Fibroblast of skin of back (primary cell): ENCODE data around the gene TMC1.
"Not testable (repeated sequence)": the region's sequence is repeated elsewhere in the genome, so short reads cannot be mapped to it uniquely, and the experiment has no call there.

Experiments
- DNase-seq: peaks from one replicate; pipeline ENCODE4 v3.0.0-alpha.2; 2013

The TMC1 gene

DNA sequence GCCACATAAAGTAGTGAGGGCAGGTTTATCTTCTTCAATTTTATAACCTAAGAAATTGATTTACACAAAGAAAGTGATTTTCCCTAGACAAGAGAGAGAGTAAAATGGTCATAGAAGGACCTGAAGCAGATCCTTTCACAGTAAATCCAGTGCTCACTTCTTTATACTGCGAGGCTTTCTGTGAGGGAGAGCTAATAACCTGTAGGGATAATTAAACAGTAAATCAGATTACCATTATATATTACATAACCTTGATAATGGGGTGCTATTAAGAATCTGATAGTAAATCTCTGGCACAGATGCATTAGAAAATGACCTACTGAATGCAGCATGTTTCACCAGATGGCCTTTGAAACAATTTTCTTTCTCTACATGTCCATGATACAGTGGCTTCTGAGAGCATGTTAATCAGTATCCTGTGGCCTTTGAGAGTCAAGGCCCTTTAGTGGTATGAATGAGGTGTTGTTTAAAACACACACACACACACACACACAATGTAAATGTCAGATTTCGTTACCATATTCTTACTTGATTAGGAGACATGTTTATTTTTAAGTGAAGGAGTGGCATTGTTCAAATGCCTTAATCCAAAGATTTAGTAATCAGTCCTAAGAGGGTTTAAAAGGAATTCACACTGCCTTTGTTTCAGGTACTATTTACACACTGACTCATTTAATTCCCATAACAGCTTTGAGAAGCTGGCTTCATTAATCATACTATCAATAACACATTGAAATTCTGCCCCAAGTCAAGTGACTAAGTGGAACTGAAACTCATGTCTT lies 306.7 kb downstream of the TMC1 start:
- DNase-seq = peak; percentile 52

DNA sequence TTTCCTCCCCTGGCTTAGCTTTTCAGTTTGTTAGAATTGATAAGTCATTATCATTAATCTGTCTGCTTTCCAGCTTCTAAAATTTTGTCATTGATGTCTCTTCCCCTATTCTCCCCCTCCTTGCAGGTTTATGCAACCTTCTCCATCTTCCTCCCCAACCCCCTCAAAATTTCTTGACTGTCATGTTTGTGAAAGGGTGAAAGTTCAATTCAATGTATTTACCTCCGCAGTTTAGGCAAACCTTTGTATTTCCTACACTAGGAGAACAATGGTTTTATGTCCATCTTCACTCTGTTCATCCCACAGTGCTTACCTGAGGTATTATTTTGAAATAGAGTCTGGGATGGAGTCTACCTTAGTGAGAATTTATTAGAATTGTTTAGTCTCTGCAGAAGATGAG lies 313.6 kb downstream of the TMC1 start:
- DNase-seq = no peak

DNA sequence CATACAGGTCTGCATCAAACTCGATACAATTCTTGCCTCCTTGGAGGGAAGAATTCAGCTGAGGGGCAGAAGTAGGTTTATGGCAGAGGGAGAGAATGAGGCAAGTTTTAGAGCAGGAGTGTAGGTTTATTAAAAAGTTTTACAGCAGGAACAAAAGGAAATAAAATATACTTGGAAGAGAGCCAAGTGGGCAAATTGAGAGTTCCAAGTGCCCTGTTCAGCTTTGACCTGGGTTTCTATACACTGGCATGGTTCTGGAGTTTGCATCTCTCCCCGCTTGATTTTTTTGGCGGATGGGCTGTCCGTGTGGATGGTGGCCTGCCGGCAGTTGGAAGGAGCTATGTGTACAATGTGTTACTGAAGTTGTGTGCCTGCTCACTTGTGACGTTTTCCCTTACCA lies 315.4 kb downstream of the TMC1 start:
- DNase-seq = no peak

DNA sequence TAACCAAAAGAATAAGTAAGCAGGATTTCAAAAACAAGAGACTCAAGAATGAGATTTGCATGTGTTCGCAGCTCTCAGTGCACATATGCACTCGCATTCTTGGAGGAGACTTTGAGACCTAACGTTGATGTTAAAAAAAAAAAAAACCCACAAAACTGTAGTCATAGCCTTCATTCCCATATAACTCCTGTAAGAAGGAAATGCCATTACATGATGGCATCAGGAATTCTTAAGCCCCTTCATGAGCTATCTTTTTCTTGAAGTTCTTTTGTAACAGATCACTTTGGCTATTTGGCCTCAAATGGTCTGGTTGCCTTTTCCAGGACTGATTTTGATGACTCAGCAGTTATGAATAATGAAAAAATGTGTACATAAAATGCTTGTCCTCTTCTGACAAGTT lies 317.7 kb downstream of the TMC1 start:
- DNase-seq = peak; percentile 94

DNA sequence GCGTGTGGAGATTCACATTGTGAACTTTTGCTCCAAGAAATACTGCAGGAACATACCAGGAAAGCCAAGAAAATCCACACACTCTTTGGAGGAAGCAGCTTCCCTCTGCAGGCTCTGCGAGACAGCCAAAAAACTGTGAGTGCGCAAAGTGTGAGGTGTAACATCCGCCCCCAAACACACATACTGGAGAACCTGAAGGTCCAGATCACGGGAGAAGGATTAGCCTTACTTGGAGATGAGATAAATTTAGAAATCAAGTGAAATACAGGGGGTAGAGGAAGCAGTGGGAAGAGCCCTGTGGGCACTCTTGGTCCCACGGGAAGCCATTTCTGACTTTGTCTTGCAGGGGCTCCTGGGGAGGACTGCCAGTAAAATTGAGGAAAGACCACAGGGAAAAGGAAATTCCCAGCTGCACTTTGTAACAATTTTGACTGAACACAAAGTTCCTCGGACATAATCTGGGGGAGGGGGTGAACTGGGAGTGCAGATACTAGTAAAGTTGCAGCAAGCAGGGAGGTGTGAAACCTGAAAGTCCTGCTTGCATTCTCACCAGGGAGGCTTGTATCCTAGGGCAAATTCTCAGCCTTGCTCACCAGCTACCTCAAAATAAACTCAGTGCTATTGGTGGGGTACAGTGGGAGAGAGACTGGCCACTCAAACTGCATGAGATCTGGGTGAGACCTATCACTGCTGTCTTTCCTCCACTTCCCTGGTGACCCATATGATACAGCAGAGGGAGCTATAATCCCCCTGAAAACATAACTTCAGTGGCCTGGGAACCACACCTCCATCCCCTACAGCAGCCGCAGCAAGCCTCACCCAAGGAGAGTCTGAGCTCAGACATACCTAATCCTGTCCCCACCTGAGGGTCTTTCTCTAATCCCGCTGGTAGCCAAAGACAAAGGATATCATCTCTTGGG lies 322.4 kb downstream of the TMC1 start:
- DNase-seq = no peak

DNA sequence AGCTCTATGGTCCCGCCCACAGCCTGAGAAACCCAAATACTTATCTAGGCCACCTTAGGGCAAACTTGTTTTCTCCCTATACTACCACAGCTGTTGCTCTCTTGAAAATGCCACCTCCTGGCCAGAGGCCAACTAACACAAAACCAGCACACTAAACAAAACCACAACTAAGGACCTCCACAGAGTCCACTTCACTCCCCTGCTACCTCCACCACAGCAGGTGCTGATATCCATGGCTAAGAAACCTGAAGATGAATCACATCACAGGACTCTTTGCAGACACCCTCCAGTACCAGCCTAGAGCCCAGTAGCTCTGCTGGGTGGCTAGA lies 323.0 kb downstream of the TMC1 start:
- no peak for DNase-seq

DNA sequence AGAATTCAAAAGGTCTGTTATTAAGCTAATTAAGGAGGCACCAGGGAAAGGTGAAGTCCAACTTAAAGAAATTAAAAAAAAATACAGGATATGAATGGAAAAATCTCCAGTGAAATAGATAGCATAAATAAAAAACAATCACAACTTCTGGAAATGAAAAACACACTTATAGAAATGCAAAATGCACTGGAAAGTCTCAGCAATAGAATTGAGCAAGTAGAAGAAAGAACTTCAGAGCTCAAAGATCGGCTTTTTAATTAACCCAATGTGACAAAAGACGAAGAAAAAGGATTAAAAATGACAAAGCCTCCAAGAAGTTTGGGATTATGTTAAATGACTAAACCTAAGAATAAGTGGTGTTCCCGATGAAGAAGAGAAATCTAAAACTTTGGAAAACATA lies 323.6 kb downstream of the TMC1 start:
- not testable (repeated sequence) for DNase-seq

DNA sequence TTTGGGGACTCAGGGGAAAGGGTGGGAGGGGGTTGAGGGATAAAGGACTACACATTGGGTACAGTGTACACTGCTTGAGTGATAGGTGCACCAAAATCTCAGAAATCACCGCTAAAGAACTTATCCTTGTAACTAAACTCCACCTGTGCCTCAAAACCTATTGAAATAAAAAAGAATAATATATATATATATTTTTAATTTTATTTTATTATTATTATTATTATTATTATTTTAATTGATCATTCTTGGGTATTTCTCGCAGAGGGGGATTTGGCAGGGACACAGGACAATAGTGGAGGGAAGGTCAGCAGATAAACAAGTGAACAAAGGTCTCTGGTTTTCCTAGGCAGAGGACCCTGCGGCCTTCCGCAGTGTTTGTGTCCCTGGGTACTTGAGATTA lies 328.8 kb downstream of the TMC1 start:
- not testable (repeated sequence) for DNase-seq

DNA sequence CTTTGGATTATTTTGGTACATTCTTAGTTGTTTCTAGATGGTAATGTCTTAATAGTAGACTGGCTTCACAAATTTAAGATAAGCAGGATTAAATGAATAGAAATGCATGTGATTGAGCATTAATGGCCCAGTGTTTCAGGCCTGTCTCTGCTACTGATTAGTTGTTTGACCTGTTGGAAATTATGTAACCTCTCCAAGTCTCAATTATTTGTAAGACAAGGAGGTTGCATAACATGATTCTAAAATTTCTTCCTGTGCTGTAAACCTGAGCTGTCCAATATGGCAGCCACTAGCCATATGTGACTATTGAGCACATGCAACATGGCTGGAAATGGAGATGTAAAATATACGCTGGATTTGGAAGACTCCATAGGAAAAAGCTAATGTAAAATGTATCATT lies 333.9 kb downstream of the TMC1 start:
- DNase-seq = no peak

DNA sequence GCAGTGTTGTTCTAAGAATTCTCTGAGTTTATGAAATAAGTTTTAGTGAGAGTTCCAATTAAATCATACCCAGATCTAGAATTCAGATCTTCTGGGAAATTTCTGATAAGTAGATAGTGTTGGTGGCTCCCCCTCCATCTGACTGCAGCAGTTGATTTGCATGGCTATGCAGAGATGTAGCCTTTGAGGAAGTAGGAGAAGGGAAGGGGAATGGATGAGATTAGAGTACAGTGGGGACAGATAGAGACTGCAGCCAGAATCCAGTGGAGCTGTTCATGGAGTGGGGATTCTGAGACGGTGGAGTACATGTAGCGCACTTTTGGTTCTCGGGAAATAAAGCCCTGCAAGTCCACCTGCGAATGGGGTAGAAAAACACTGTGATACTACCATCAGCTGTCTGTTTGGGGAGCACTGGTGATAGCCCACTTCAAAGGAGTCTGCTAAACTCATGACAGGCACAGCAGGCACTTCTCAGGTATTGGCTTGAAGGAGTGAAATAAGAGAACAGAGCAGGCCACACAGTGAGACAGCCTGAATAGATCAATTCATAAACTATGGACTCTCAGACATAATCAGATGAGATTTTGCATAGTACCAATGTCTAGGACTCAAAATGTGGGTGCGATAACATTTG lies 334.6 kb downstream of the TMC1 start:
- no peak for DNase-seq

DNA sequence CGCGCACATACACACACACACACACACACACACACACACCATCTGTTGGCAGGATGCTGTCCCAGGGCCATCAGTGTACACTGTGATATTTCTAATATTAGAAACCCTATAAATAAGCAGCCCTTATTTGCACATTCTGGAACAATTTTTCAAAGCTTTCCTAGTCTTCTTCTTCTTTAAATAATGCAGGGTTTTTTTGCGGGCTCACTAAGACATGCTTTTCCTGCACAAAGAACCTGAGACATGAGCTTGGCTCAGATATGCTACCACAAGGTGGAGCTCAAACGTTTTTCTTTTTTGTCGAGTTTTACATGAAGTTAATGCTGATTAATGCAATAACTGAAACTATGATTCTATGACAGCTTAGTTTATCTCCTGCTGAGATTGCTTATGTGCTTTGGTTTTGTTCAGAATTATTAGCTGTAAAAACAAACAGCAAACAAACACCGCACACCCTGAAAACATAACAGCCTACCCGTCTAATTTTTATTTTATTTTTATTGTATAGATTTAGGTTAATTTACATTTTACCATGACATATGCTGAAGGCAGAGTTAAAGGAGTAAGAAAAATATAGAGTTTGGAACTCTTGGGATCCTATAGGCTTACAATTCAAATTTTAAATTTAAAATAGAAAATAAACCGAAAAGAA lies 335.7 kb downstream of the TMC1 start:
- DNase-seq = peak; percentile 70

DNA sequence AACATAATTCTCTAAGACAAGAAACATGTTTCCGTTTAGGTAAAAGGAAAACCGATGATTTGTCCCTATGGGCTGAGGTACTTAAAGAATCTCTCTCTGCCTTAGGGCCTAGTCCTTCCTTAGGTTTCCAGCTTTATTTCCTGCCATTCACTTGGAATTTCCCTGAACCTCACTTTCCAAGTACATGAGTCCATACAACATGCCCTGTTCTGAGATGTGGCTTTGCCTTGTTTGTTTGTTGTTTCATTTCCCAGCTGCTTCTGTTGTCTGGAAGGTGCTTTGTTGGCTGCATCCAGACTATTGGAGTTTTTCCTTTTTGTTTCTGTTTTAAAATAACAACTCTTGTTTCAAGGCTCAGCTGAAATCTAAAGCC lies 336.2 kb downstream of the TMC1 start:
- DNase-seq = no peak

DNA sequence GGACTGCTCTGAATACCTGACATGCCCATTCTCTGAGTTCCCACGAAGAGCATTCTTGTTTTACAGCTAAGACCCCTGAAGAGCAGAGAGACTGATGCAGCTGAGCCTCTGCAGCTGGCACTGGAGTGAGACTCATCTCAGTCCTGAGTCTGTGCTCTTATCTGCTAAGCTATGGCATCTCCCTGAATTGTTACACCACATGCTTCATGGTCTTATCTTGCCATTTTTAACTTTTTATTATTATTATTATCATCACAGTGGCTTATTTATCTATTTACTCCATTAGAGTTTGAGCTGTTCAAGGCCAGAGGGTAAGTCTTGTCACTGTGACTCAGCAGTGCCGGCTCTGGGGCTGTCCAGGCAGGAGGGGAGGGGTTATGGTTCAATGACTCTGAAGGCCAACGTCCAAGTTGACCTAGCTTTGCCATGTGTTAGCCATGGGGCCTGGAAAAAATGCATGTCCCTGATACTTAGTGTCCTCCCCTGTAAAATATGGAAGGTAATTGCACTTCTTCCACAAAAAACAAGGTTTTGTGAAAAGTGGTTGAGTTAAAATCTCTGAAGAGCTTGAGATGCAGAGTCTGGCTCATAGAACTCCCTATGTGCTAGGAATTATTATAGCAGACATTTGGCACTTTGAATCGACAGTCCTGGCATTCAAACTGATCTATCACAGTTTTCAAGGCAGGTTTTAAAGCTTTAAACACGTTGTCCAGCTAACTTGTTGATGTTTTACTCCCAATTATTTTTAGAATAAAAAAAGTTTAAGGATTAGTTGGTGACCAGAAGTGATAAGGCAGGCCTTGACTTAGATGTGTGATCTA lies 336.9 kb downstream of the TMC1 start:
- DNase-seq = peak; percentile 20

DNA sequence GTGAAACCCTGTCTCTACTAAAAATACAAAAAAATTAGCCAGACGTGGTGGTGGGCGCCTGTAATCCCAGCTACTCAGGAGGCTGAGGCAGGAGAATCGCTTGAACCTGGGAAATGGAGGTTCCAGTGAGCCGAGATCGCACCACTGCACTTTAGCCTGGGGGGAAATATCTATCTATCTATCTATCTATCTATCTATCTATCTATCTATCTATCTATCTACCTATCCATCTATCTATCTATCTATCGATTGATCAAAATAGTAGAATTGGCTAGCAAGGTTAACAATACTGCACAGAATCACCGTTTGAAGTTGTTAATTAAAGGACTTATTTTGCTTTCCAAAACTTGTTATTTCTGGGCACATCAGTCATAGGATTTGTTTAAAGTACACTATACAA lies 341.4 kb downstream of the TMC1 start:
- DNase-seq = not testable (repeated sequence)

DNA sequence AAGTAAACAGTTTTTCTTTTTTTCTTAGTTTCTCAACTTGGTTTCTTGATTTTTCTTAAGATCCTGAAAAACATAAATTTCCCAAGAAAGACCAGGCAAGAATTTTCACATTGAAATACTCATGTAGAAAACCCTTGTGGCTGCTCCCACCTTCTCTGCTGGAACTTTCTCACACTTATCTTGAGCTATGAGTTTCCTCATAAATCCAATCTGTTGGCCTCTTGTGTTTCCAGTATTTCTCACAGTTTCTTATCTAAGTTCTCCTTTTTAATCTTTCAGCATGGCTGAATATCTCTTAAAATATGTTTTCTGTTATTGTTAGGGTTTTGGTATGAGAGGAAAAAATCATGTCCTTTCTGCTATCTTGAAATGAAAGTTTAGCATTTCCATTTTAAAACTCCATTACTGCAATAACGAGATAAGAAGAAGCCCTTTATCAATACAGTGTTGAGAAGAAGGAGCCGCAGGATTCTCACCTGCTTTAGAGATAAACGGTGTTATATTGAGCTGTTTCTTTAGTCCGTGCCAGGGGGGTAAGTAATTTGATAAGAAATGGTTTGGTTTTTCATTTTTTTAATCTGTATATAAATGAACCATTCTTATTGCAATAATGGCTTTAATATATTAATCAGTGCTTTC lies 342.2 kb downstream of the TMC1 start:
- DNase-seq = no peak

DNA sequence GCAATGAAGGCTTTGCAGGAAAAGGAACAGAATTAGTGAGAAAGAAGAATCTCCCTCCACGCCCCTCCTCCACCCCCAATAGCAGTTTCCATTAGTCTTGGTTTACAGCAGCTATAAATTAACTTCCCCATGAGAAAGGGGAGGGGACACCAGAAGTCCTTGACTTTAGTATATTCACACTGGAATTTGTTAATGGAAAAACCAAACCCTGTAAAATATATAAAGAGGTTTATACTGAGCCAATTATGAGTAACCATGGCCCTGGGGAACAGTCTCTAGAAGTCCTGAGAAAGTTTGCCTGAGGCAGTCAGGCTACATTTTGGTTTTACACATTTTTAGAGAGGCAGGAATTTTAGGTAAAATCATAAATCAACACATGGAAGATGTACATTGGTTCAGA lies 342.9 kb downstream of the TMC1 start:
- peak; percentile 25 for DNase-seq

DNA sequence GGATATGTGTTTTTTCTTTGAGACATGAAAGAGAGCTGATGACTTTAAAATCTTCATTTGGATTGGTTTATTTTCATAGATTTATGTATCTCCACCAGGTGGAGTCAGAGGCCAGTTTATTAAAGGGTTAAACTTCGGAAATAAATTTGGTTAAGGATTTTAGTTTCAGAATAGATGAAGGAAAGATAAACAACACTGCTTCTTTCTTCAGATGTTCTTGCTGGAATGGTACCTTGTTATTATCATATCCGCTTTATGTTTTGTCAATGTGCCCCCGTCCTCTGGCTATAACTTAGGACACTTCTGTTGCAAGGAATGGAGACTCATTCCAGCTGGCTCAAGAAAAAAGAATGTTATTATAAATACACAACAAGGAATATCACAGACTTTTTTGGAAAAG lies 350.3 kb downstream of the TMC1 start:
- DNase-seq = peak; percentile 25

DNA sequence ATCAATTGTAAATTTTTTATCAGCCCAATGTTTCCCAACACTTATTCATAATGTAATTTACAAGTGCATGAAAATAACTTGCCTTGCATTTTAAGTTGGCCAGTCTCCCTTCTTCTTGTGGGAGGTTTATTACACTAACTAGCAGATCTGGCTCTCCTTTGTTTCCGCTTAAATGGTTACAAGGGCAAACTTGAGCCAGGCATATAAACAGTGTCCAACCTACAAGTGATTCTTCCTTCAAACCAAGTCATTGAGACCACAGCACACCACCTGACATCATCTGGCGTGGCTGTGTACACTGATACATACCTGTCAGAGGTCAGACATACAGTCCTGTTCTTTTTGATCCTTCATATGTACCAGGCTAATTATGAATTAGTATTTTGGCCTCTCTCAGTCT lies 351.3 kb downstream of the TMC1 start:
- no peak for DNase-seq

DNA sequence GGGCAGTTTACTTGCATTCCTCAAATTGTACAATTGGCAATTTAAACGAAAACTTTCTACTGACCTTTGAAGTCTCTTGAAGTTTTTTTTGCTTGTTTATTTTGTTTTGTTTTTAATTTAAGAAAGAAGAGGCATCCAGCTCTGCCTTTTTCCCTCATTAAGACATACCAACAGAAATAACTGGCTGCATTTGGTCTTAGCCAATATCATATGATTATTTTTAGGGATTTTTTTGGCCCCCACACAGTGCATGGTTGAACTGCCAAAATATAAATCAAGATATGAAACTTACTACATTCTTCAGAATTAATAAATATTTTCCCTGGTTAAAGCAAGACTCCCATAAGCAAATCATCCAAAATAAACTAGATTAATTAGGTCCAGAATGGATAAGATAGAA lies 352.0 kb downstream of the TMC1 start:
- no peak for DNase-seq

DNA sequence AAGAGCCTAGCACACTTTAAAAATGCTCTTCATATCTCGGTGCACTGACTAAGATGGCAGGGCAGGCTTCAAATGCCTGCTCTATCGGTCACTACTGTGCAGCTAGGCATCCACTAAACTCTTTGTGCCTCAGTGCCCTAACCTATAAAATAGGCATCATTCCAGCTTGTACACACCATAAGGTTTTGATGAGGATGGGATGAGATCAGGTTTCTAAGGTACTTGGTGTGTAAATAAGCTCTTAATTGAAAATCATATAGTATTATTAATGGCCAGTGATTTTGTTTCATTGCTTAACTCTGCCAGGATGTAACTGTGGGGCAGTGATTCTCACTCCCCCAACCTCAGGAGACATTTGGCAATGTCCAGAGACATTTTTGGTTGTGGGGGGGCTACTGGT lies 352.9 kb downstream of the TMC1 start:
- DNase-seq = no peak

DNA sequence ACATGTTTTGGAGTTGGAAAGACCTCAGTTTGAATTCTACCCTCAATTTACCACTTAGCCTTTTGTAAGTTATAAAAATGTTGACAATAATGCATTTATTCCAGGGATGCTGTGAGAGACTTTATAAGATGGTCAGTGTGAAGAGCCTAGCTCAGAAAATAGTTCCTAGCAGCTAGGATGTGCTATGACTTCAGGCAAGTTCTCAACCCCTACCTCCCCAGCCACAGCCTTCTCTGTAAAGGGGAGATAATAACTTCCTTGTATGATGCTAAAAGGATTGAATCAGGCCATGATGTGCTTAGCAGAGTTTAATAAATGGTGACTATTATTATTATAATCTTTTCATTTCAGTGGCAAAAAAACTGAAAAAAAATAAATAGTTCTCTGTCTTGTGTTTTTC lies 353.8 kb downstream of the TMC1 start:
- no peak for DNase-seq

DNA sequence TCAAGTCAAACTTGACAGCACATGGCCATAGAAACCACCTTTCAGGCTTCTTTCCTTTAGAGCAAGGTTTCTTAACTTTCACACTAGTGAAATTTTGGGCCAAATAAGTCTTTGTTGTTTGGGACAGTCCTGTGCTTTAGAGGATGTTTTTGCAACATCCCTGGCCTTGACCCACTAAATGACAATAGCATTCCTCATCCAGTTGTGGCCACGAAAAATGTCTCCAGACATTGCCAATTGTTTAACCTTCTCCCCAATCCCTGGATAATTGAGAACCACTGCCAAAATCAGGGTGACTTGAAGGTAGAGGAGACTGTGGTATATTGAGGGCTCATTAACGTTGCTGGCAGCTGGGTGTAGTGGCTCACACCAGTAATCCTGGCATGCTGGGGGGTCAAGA lies 359.4 kb downstream of the TMC1 start:
- DNase-seq = no peak
